A673 (cell line): ENCODE results near the gene SKOR1. TPM values are rescaled to one million over a fixed set of nuclear protein-coding genes. Genes with fewer than 3 reads are reported as not detected.

ENCODE experiments used
- BruUV-seq: library from RNA; stranded (reverse); fragments of 400-500 nt; replicated peaks from 2 replicates; lab custom pipeline; 2021; lab: Mats Ljungman, UMichigan
- CTCF ChIA-PET: fragments of 300-600 bp; sonication (Branson Sonifier 250); formaldehyde crosslinking; loops from one replicate; lab custom pipeline; 2022; ENCODE audit warnings: antibody characterized with exemption; lab: Charles Lee
- POLR2A ChIA-PET: fragments of 300-600 bp; sonication (Branson Sonifier 250); formaldehyde crosslinking; loops from one replicate; lab custom pipeline; 2022; ENCODE audit warnings: antibody characterized with exemption; ENCODE audit not compliant: low non-redundant PET; lab: Charles Lee
- DNase-seq: peaks from one replicate; pipeline ENCODE4 v3.0.0-alpha.2; 2015; ENCODE audit warnings: low spot score
- H3K27ac ChIP-seq: fragments of 200-600 bp; sonication (generic); 2 replicates; pipeline ENCODE4 v1.5.1; 2016; ENCODE audit warnings: mixed run types, low read depth, mild to moderate bottlenecking, mixed read lengths, antibody characterized with exemption, low read length; ENCODE audit not compliant: poor library complexity, severe bottlenecking
- H3K27me3 ChIP-seq: fragments of 200-600 bp; sonication (generic); replicated peaks from 2 replicates; pipeline ENCODE4 v1.6.1; 2017; ENCODE audit warnings: mixed run types, low read depth, mild to moderate bottlenecking, mixed read lengths, antibody characterized with exemption, low read length; ENCODE audit not compliant: insufficient read depth, poor library complexity
- H3K36me3 ChIP-seq: fragments of 200-600 bp; sonication (generic); 2 replicates; pipeline ENCODE4 v1.6.1; 2016; ENCODE audit warnings: mixed run types, mild to moderate bottlenecking, mixed read lengths, antibody characterized with exemption, low read length; ENCODE audit not compliant: insufficient read depth, poor library complexity, severe bottlenecking
- H3K4me1 ChIP-seq: fragments of 200-600 bp; sonication (generic); 2 replicates; pipeline ENCODE4 v1.6.1; 2017; ENCODE audit warnings: mixed run types, mild to moderate bottlenecking, mixed read lengths, antibody characterized with exemption, low read length; ENCODE audit not compliant: insufficient read depth, poor library complexity, severe bottlenecking
- H3K4me3 ChIP-seq: fragments of 200-600 bp; sonication (generic); 2 replicates; pipeline ENCODE4 v1.5.1; 2016; ENCODE audit warnings: low read depth, mixed run types, mild to moderate bottlenecking, mixed read lengths, low read length; ENCODE audit not compliant: poor library complexity, severe bottlenecking
- H3K9me3 ChIP-seq: fragments of 200-600 bp; sonication (generic); 2 replicates; pipeline ENCODE4 v1.6.1; 2016; ENCODE audit warnings: mixed run types, low read depth, mild to moderate bottlenecking, mixed read lengths, antibody characterized with exemption, low read length; ENCODE audit not compliant: poor library complexity, severe bottlenecking
- EZH2 ChIP-seq: fragments of 200-600 bp; sonication (generic); IDR thresholded peaks from 2 replicates; pipeline ENCODE4 v1.6.1; 2017; ENCODE audit warnings: borderline replicate concordance, low read depth, mild to moderate bottlenecking, mixed read lengths, antibody characterized with exemption, low read length; ENCODE audit not compliant: poor library complexity, severe bottlenecking
- intact Hi-C: fragments of 100-400 bp; cut with micrococcal nuclease; formaldehyde crosslinking; loops from one replicate; pipeline ENCODE4 v1.10.0; 2022; ENCODE audit not compliant: unreplicated experiment
- total RNA-seq: library from RNA; stranded (reverse); gene quantifications from 2 replicates; pipeline ENCODE4 v1.2.3, GENCODE V29; 2021
- TF ChIP-seq, protein P1 (sequence below): fragments of 300-800, 200-600 bp; sonication (generic); conservative IDR thresholded peaks from 2 replicates; pipeline ENCODE4 v1.5.1; 2017; ENCODE audit warnings: low read depth, mild to moderate bottlenecking, antibody characterized with exemption, low read length, moderate library complexity, mixed read lengths

The SKOR1 gene
- total RNA-seq, 1 experiment from 2014 or later: 0.21 TPM

DNA sequence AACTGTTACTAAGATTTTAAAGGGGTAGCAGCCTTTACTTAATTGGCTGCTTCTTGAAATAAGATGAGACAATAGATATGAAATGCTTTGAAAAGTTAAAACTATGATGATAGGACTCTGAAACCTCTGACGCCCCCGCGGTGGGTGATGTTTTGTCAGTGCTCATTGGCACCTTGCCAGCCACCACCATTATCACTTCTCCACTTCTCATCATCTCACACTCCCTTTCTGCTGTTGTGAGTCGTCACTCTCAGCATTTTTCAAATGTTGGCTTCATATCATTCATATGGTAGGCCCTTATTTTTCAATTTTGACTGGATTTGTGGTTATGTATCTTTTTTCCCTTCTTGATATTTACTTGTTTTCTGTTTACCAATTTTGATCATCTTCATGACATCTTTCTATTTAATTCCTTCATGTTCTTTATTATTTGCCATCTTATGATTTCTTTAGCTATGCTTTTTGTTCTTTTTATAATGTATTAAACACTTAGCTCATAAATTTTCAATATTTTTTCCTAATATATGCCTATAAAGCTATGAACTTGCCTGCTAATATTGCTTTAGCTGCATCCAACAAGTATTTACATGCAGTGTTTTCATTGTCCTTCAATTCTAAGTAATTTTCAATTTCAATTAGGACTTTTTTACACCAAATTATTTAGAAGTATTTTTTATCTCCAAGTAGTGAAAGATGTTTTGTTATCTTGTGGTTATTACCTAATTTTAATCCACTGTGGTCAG lies 30.3 kb upstream of the SKOR1 start:
- no peak for DNase-seq
- Histone ChIP-seq H3K36me3 (no peaks in the 10 kb centered on the region), H3K27me3 (no peaks in the 10 kb centered on the region), H3K27ac (no peak overlapping the region), H3K4me1 (peaks cover 27% of the 10 kb centered on the region), H3K4me3 (no peak overlapping the region), H3K9me3 (peaks cover 10% of the 10 kb centered on the region)
- CTCF ChIA-PET: no interaction called here
- BruUV-seq: no TSS peak
- POLR2A ChIA-PET: no interaction called here
- intact Hi-C loops: no loop called here
- no peak for TF ChIP-seq EZH2
- TF ChIP-seq, protein P1, sequence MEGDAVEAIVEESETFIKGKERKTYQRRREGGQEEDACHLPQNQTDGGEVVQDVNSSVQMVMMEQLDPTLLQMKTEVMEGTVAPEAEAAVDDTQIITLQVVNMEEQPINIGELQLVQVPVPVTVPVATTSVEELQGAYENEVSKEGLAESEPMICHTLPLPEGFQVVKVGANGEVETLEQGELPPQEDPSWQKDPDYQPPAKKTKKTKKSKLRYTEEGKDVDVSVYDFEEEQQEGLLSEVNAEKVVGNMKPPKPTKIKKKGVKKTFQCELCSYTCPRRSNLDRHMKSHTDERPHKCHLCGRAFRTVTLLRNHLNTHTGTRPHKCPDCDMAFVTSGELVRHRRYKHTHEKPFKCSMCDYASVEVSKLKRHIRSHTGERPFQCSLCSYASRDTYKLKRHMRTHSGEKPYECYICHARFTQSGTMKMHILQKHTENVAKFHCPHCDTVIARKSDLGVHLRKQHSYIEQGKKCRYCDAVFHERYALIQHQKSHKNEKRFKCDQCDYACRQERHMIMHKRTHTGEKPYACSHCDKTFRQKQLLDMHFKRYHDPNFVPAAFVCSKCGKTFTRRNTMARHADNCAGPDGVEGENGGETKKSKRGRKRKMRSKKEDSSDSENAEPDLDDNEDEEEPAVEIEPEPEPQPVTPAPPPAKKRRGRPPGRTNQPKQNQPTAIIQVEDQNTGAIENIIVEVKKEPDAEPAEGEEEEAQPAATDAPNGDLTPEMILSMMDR: no peak

DNA sequence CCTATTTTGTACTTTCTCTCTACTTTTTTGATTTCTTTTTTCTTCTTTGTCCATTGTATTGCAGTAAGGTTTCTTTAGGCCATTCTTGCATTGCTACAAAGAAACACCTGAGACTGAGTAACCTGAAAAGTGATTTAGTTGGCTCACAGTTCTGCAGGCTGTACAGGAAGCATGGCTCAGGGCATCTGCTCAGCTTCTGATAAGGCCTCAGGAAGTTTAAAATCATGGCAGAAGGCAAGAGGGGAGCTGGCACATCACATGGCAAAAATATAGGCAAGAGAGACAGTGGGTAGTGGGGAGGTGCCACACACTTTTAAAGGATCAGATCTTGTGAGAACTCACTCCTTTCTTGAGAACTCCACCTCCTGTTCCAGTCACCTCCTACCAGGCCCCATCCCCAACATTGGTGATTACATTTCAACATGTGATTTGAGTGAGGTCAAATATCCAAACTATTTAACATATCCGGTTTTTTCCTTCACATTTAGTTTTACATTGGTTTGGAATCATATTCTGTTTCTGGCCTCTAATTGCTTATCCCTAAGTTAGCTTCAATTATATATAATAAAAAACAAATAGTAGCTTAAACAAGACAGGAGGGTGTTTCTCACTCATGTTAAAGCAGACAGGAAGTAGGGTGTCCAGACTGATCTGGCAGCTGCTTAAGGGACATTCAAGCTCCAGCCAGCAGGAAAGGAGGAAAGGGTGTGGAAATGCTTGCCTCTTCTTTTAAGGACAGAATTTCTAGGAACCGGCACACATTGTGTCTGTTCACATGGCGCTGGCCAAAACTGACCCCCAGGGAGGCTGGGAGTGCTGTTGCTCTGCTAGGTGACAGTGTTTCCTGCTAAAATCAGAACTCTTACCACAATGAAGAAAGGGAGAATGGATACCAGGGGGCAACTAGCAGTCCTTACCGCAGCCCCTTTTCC lies 28.8 kb upstream of the SKOR1 start:
- ChIA-PET POLR2A (no interaction called here), CTCF (no interaction called here)
- Histone ChIP-seq H3K27me3 (no peaks in the 10 kb centered on the region), H3K9me3 (peaks cover 10% of the 10 kb centered on the region), H3K27ac (no peak overlapping the region), H3K36me3 (no peaks in the 10 kb centered on the region), H3K4me1 (peaks cover 29% of the 10 kb centered on the region), H3K4me3 (no peak overlapping the region)
- TF ChIP-seq, protein P1: no peak
- TF ChIP-seq EZH2: no peak
- DNase-seq: no peak
- intact Hi-C loops: no loop called here
- no TSS peak for BruUV-seq

DNA sequence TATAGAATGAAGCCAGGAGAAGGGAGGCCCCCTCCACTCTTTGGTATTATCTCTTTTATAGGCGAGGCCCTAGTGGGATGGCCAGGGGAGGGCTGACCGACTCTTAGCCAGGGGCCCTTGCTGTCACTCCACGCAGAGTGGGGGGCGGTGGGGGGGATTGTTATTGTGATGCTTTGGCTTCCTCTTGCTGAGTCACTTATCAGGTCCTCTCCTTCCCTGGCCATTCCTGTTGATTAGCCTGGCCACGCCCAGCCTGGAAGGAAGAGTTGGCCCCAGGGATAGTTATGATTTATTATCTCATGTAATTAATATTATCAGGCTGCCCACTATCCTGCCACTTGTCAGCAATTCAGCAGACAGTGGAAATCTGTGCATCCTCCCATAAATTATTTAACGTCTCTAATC lies 25.5 kb upstream of the SKOR1 start:
- Histone ChIP-seq H3K27ac (no peak overlapping the region), H3K4me3 (no peak overlapping the region), H3K27me3 (no peaks in the 10 kb centered on the region), H3K9me3 (peaks cover 9% of the 10 kb centered on the region), H3K36me3 (no peaks in the 10 kb centered on the region), H3K4me1 (peaks cover 14% of the 10 kb centered on the region)
- TF ChIP-seq, protein P1: no peak
- TF ChIP-seq EZH2: no peak
- no peak for DNase-seq
- ChIA-PET CTCF (no interaction called here), POLR2A (no interaction called here)
- intact Hi-C loops: no loop called here
- no TSS peak for BruUV-seq
